DND-41 (cell line): ENCODE results near the gene PPP1R12A.

Experiments
- ATAC-seq: fragments of 200-7000 bp; cut with Tn5 transposase; 3 replicates; pipeline ENCODE4 v1.9.1; 2021; ENCODE audit warnings: low read depth; ENCODE audit not compliant: insufficient read depth
- DNase-seq: peaks from one replicate; pipeline ENCODE4 v3.0.0-alpha.2; 2020
- H2AFZ ChIP-seq: 2 replicates; pipeline ENCODE4 v1.6.0; 2012; ENCODE audit warnings: low read depth, low read length
- H3K27ac ChIP-seq: 2 replicates; pipeline ENCODE4 v1.5.1; 2012; ENCODE audit warnings: low read length, inconsistent platforms
- H3K27me3 ChIP-seq: fragments of 200-600 bp; sonication (generic); 2 replicates; pipeline ENCODE4 v1.6.0; 2012; ENCODE audit warnings: low read length, mild to moderate bottlenecking, inconsistent platforms; ENCODE audit not compliant: insufficient read depth, poor library complexity
- H3K36me3 ChIP-seq: 2 replicates; pipeline ENCODE4 v1.5.1; 2012; ENCODE audit warnings: low read length, inconsistent platforms; ENCODE audit not compliant: insufficient read depth
- H3K4me1 ChIP-seq: 2 replicates; pipeline ENCODE4 v1.5.1; 2012; ENCODE audit warnings: mild to moderate bottlenecking, low read length; ENCODE audit not compliant: insufficient read depth
- H3K4me2 ChIP-seq: 2 replicates; pipeline ENCODE4 v1.6.0; 2012; ENCODE audit warnings: mild to moderate bottlenecking, moderate library complexity, low read length, inconsistent platforms; ENCODE audit not compliant: insufficient read depth
- H3K4me3 ChIP-seq, 2 experiments: fragments of 200-600 bp in 1 of 2; shearing (Covaris generic) in 1 of 2; 2 replicates each; pipeline ENCODE4 v1.5.1; 2012 to 2016; ENCODE audit warnings: inconsistent platforms in 2 of 2, low read length in 2 of 2, mild to moderate bottlenecking in 2 of 2, low read depth in 1 of 2, moderate library complexity in 1 of 2
- H3K79me2 ChIP-seq: 2 replicates; pipeline ENCODE4 v1.6.0; 2012; ENCODE audit warnings: low read length, inconsistent platforms; ENCODE audit not compliant: insufficient read depth
- H3K9ac ChIP-seq: 2 replicates; pipeline ENCODE4 v1.6.0; 2012; ENCODE audit warnings: low read depth, mild to moderate bottlenecking, inconsistent platforms, low read length, moderate library complexity
- H3K9me3 ChIP-seq: 2 replicates; pipeline ENCODE4 v1.5.1; 2012; ENCODE audit warnings: low read length, moderate library complexity, mild to moderate bottlenecking, inconsistent platforms; ENCODE audit not compliant: insufficient read depth, severe bottlenecking
- H4K20me1 ChIP-seq: 2 replicates; pipeline ENCODE4 v1.6.0; 2012; ENCODE audit warnings: low read length; ENCODE audit not compliant: insufficient read depth
- EZH2 ChIP-seq: IDR thresholded peaks from 3 replicates; pipeline ENCODE4 v1.6.1; 2012; ENCODE audit warnings: borderline replicate concordance, low read depth, mild to moderate bottlenecking, moderate library complexity, low read length, inconsistent platforms; ENCODE audit not compliant: severe bottlenecking
- TF ChIP-seq, protein P1 (sequence below): IDR thresholded peaks from 2 replicates; pipeline ENCODE4 v1.5.1; 2012; ENCODE audit warnings: borderline replicate concordance, low read length, moderate library complexity, mild to moderate bottlenecking; ENCODE audit not compliant: poor library complexity, severe bottlenecking; ENCODE audit errors: extremely low read depth

Gene PPP1R12A

DNA sequence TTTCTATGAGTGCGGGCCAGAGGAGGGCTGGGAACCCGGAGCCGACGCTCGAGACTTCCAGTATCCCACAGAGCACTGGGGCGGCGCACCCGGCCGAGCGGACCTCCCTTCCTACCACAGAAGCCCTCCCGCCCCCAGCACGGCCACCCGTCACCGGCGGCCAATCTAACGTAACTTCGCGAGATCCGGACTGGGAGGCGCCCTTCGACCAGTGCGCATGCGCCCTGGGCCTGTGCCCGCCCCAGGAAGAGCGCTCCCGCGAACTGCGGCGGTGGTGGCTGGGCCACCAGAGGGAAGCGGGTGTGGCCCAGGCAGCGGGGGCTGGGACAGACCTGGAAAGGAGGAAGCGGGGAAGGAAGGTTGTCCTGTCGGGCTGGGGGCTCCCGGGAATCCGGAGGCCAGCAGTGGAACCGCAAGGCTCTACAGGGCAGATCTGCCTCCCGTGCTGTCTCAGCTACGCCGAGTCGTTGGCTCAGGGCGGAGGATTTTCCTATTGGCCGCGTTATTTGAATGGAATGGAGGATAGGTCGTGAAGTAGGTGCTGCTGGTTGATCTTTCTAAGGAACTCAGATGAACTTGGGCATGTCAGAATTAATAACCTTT is at the start of gene PPP1R12A:
TSS of gene PPP1R12A (minus strand) at position 77 of the 603 bp plus-strand sequence. CDS start 166 bp downstream, outside the sequence.
- Histone ChIP-seq H3K27me3 (no peaks in the 10 kb centered on the region), H4K20me1 (peaks cover 32% of the 10 kb centered on the region; the same call in 1 of the 2 replicates), H3K4me1 (peaks cover 41% of the 10 kb centered on the region), H2AFZ (peak within 1 kb of the TSS; percentile 93), H3K4me2 (peak within 1 kb of the TSS; percentile 92), H3K9ac (peak within 1 kb of the TSS; percentile 92), H3K9me3 (no peaks in the 10 kb centered on the region), H3K36me3 (no peaks in the 10 kb centered on the region; the same call in 1 of the 2 replicates), H3K79me2 (peaks cover 58% of the 10 kb centered on the region), H3K4me3 (peak within 1 kb of the TSS; percentile 67 to 90), H3K27ac (peak within 1 kb of the TSS; percentile 90)
- ATAC-seq (peak; percentile 83), DNase-seq (peak; percentile 96)
- TF ChIP-seq, protein P1, sequence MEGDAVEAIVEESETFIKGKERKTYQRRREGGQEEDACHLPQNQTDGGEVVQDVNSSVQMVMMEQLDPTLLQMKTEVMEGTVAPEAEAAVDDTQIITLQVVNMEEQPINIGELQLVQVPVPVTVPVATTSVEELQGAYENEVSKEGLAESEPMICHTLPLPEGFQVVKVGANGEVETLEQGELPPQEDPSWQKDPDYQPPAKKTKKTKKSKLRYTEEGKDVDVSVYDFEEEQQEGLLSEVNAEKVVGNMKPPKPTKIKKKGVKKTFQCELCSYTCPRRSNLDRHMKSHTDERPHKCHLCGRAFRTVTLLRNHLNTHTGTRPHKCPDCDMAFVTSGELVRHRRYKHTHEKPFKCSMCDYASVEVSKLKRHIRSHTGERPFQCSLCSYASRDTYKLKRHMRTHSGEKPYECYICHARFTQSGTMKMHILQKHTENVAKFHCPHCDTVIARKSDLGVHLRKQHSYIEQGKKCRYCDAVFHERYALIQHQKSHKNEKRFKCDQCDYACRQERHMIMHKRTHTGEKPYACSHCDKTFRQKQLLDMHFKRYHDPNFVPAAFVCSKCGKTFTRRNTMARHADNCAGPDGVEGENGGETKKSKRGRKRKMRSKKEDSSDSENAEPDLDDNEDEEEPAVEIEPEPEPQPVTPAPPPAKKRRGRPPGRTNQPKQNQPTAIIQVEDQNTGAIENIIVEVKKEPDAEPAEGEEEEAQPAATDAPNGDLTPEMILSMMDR: no peak
- no peak for TF ChIP-seq EZH2

DNA sequence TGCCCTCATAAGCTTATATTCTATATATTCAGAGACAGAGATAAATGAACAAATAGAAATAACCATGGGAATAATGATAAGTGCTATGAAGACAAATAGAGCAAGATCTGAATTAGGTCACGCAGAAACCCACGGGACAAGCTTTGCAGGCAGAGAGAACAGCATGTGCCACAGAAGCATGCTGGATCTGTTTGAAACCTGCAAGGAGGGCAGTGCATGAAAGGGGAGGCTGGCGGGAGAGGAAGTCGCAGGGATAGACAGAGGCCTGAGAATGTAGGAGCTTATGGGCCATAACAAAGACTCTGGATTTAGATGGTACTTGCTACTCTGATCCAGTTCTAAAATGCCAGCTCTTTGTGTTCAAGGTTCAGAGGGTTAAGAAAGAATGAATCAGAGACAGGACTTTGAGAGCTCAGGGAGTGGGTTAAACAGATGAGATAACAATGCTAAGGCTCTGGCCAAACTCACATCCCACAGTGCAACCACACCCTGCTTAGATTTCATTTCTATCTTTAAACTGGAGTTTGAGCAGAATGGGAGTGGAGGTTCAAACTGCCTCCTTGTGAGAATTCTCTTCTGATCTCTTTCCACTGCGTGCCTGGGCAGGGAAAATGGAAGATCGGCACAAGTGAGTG is 49.2 kb upstream of the PPP1R12A start:
- no peak for TF ChIP-seq EZH2
- TF ChIP-seq, protein P1: no peak
- no peak overlapping the region for H2AFZ ChIP-seq

DNA sequence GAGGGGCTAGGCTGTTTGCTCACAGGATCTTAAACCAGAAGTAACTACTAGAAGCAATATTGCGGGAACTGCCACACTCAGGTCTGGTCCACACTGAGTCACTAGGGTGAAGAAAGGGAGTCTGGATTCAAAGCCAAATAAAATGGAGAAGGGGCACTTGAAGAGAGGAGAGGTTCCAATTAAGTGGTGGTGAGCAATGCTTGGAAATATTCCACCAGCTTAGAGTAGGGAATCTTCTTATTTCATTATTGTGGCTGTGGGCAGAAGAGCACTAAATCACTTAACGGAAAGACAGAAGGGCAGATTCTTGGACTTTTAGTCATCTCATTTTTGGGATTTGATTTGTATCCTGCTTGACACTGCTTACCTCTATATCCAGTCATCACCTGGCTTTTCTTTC is 48.6 kb upstream of the PPP1R12A start:
- no peak overlapping the region for H3K27ac ChIP-seq
- no peak overlapping the region for H2AFZ ChIP-seq
- H3K9ac ChIP-seq: no peak overlapping the region
- H3K79me2 ChIP-seq: no peaks in the 10 kb centered on the region
- no peak for DNase-seq
- no peaks in the 10 kb centered on the region for H3K27me3 ChIP-seq
- H4K20me1 ChIP-seq: no peaks in the 10 kb centered on the region
- H3K9me3 ChIP-seq: no peaks in the 10 kb centered on the region
- no peak for ATAC-seq
- no peaks in the 10 kb centered on the region for H3K4me1 ChIP-seq
- TF ChIP-seq, protein P1: no peak
- no peak for TF ChIP-seq EZH2
- H3K4me2 ChIP-seq: no peak overlapping the region
- no peaks in the 10 kb centered on the region for H3K36me3 ChIP-seq
- H3K4me3 ChIP-seq: no peak overlapping the region

More for the DNA sequence above, 49.2 kb upstream of the PPP1R12A start:
- no peak for DNase-seq
- Histone ChIP-seq H3K4me1 (no peaks in the 10 kb centered on the region), H4K20me1 (no peaks in the 10 kb centered on the region), H3K27ac (no peak overlapping the region), H3K9me3 (no peaks in the 10 kb centered on the region), H3K4me2 (no peak overlapping the region), H3K9ac (no peak overlapping the region), H3K27me3 (no peaks in the 10 kb centered on the region), H3K79me2 (no peaks in the 10 kb centered on the region), H3K4me3 (no peak overlapping the region), H3K36me3 (no peaks in the 10 kb centered on the region)
- ATAC-seq: no peak
